GM18909 (cell line): ENCODE measurements around the gene KCNIP4.

ENCODE experiments used
- ATAC-seq: cut with Tn5 transposase; IDR thresholded peaks from one replicate; pipeline ENCODE4 v1.9.1; 2021; ENCODE audit warnings: mild to moderate bottlenecking; ENCODE audit not compliant: unreplicated experiment, poor library complexity

KCNIP4 gene

DNA sequence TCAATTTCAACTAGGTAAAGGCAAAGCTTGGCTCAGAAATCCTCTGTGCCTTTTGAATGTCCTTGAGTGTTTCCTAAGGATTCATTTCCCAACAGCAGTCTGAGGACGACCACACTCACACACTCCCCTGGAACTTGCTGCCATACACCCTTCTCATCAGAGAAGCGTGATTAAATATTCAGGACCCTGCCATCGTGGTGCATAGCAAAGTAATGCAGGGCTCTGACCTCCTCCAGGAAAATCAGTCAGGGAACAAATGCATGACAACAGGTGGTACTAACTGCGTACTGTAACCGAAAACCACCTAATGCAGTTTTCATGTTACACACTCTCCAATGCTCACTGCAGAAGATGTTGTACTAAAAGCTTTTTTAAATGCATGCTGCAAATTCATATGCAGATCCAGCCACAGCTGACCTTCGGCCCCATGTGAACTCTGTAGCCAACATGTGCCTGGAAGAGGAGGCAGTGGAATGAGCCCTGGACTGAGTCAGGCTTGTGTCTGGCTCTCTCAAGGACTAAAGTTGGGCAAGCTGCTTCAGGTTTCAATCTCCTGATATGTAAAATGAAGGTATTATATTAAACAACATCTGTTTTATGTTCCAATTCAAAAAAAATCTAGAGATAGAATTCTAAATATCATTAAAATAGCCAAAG, 238.3 kb downstream of the KCNIP4 start:
- no peak for ATAC-seq

DNA sequence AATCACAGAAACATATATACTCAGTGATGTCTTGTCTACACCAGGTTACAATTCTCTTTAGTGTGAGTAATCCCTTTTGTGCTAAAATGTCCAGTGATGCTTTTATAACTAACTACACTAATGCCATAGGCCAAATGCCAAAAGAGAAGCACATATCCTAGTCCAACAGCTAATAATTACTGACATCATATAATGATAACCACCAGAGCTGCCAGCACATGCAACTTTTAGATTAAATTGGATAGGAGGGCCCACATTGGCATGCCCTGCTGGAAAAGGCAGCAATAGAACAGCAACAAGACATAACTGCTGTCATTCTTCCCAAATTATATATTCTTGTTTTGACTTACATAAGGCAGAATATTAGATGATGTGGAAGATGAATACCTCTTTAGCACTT, 238.8 kb downstream of the KCNIP4 start:
- no peak for ATAC-seq

DNA sequence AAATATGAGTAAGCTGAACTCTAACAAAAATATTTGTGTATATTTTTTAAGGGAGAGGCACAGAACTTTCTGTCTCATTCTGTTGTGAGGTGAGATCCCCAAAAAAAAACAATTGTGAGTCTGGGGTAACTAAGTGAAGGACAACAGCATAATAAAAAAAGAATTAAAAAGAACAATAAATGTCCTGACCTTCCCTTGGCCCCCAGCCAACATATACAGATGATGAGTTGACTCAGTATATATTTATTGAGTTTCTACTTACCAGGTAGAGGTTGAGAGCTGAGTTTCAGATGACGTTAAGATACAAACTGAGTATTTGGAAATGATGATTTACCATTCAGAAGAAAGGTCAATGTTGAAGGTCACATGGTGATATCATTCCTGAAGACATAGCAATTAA, 239.5 kb downstream of the KCNIP4 start:
- ATAC-seq: no peak

DNA sequence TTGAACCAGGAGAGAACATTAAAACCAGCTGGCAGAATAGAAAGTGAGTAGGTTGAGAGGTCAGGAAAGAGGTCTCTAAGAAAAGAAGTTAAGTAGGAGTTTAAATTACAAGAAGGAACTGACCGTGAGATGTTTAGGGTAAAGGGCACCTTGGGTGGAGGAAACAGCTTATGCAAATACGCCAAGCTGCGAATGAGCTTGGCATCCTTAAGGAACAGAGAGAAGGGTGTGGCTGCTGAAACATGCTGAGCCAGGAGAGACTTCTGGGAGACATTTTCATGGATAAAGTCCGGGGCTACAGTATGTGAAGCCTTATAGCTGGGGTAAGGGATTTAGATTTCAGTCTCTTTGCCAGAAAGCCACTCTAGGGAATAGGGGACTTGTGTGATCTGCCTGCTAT, 249.1 kb downstream of the KCNIP4 start:
- ATAC-seq: no peak

DNA sequence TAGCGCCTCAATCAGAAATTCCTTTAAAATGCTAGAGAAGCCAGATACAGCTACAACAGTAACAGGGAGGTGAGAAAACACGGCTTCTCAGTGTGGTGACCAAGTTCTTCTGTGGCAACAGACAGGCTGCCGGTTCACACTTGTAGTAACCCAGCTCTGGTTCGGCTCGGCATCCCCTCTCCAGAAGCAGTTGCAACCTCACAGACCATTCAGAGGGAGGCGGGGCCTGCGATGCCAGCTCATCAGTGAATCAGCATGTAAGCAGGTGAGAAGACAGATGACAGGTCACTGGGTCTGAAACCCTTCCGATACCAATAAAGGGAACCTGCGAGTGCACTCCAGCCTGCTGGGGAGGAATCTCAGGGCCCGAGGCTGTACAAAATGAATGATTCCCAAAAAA, 251.0 kb downstream of the KCNIP4 start:
- ATAC-seq: no peak

DNA sequence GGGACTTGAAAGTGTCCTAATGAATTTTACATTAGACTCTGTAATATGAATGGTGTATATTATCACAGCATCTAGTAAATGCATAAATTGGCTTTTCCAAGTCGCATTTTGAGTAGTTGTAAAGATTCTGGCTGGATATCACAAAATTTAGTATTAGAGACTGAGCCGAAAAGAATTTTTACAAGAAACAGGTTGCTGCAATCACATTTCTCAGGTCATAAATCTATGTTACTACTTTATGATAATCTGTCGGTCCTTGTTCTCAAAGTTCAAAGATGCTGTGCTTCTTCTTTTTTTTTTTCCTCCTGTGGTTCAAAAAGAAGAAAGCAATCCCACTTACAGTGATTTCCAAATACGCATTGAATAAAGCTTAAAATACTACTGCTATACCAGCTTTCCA, 253.4 kb downstream of the KCNIP4 start:
- no peak for ATAC-seq

DNA sequence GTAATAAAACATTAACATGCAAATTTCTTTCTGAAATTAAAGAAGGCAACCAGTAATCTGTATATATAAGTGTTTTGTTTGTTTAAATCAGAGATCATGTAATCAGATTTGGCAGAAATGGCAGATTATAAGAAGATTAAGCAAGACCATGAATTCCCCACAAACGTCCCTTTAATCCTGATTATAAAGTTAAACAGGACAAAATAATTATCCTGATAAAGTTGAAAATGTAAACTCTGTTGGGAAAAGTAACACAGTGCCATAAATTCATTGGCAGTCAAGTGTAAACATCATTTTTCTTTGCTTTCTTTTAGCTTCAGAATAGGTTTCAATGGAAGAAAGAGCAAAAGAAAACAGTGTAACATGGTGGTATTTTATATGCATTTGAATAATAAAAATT, 256.3 kb downstream of the KCNIP4 start:
- no peak for ATAC-seq

DNA sequence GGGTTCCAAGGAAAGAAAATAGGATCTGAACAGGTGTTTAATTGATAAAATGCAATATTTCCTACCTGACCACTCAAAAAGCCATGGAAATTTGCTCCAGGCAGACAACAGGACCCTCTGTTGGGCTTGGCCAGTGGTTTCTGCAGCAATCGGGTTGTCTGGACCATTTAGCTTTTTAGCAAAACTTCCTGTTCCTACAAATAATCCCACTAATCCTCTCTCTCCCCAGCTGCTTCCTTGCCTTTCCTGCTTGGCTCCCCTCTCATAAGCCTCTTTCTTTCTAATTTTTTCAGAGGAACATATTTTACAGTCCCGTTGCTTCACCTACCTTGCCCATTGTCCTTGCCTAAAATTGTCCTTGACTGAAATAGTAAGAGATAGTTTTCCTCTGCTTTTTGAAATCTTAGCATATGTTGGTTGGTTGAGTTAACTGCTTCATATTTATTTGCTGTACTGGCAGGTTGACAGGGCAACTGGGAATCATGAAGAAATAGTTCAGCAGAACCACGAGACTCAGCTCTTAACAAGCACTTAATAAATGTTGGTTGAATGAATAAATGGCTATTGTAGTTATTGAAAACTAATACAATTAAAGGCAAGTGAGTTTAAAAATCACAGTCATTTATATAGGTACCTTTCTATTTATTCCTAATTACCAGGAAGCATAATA, 259.8 kb downstream of the KCNIP4 start:
- no peak for ATAC-seq

DNA sequence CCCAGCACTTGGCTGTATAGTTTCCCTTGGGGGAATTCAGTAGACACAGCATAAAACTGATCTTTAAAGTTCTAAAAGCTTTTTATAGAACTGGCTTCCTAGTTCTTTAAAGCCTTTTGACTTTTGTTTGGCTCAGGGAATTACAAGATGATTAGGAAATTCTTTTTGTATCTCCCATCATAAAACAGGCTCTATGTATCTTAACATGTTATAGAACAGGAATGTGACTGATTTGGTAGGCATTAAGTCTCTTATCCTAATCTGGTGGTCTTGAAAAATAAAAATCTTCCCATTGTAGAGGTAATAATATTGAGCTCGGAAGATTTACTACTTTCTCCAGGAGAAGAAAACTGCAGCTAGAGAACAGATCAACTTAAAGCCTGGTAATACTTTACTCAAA, 262.7 kb downstream of the KCNIP4 start:
- ATAC-seq: no peak

DNA sequence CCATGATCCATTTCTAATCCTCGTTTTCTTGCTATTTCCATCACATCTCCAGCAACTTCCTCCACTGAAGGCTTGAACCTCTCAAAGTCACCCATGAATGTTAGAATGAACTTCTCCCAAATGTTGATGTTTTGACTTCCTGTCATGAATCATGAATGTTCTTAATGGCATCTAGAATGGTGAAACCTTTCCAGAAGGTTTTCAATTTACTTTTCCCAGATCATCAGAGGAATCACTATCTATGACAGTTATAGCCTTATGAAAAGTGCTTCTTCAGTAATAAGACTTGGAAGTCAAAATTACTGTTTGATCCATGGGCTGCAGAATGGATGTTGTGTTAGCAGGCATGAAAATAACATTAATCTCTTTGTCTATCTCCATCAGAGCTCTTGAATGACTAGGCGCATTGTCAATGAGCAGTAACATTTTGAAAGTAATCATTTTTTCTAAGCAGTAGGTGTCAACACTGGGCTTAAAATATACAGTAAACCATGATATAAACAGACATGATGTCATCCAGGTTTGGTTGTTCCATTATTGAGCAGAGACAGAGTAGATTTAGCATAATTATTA, 268.2 kb downstream of the KCNIP4 start:
- ATAC-seq: no peak

DNA sequence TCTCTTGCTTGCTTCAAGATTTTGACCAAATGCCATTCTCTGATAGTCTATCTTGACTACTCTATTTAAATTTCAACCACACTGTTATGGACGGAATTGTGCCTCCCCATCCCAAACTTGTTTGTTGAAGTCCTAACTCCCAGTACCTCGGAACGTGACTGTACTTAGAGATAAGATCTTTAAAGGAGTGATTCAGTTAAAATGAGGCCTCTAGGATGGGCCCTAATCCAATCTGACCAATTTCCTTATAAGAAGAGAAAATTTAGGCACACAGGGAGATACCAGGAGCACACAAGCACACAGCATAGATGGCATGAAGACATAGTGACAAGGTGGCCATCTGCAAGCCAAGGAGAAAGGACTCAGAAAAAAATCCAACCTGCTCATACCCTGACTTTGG, 269.9 kb downstream of the KCNIP4 start:
- ATAC-seq: no peak

DNA sequence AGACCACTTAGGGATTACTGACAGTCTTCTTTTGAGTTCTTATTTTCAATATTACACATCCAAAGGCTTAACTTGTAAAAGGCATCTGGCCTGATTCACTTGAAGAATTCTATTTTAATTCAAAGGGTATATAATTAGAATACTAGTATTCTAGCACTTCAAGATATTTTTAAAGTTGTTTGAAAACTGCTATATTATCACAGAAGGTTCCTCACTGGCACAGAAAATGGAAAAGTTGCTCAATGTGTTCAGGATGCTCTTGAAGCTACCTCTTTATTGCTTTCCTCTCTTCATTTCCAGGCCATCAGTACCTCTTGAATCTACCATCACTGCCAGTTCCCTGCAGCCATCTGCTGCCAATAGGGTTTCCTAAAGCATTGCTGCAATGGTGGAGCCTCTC, 271.4 kb downstream of the KCNIP4 start:
- ATAC-seq: no peak

DNA sequence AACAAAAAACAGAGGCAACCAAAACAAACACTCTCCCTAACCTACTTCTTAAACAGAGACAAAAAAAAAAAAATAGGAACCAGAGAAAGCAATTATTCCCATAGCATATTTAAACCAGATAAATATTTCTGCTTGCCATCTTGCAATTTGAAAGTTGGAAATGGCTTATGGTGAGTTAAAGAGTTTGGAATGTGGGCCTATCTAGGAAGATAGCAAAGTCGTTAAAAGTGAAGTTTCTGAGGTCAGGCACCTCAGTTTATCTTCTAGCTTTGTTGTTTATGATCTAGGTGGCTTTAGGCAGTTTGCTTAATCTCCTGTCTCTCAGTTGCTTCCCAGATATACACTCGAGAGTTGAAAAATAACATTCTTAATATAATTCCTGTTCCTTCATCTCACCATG, 284.2 kb downstream of the KCNIP4 start:
- ATAC-seq: no peak

DNA sequence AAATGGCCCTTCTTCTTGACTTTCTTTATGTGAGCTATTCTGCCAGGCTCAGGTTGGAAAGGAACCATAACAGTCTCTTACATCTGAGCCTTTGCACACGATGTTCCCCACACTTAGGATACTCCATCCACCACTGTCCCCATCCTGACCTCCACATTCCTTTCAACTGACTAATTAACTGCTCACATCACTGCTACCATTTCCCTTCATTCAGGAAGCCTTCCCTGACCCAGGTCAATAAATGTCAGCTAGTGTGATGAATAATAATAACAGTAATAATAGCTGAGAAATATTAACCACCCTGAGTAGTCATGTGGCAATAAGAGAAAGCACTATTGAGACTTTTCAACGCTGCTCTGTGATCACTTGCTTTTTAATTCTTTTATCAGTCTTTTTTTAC, 291.7 kb downstream of the KCNIP4 start:
- ATAC-seq: no peak

DNA sequence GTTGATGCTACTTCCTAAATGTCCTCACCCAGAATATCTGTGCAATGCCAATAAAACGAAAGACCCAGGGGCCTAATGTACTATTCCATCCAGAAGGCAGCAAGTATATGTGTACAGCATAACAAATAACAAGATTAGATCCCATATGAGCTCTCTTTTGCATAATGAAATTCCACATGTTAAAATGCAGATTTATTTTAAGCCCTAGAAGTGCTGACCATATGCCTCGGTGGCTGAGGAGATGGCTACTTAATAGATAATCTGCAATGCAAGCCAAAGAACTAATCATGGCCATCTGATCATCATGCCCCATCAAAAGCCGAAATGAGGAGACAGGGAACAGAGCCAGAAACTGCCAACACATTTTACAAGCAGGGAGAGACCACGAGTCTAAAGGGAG, 293.5 kb downstream of the KCNIP4 start:
- no peak for ATAC-seq

DNA sequence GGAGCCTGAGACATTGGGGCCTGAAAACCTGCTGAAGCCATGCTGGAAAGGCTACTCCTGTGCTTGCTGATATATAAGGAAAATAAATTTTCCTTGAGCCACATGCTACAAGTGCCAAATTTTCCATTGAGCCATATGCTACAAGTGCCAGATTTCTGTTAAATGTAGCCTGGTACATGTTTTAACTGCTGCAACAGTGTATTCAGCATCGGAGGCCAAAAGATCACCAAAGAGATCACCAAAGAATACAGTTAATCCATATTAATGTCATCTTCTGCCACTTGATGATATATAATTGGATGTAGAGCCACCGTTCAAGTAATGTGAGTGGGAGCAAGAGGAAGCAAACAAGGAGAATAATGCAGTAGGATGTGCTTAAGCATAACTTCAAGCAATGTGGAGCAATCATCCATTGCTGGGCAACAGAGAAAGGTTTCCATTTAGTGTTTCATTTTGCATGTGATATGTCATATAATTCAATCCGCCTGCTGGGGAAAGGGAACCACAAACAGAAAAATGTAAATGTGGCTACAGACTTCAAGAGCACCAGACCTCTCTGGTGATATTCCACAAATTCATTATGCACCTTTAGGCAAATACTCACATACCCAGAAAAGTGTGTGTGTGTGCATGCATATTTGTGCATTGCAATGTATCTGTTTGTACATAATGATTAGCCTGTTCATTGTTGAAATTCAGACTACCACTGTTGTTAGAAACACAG, 295.9 kb downstream of the KCNIP4 start:
- no peak for ATAC-seq

DNA sequence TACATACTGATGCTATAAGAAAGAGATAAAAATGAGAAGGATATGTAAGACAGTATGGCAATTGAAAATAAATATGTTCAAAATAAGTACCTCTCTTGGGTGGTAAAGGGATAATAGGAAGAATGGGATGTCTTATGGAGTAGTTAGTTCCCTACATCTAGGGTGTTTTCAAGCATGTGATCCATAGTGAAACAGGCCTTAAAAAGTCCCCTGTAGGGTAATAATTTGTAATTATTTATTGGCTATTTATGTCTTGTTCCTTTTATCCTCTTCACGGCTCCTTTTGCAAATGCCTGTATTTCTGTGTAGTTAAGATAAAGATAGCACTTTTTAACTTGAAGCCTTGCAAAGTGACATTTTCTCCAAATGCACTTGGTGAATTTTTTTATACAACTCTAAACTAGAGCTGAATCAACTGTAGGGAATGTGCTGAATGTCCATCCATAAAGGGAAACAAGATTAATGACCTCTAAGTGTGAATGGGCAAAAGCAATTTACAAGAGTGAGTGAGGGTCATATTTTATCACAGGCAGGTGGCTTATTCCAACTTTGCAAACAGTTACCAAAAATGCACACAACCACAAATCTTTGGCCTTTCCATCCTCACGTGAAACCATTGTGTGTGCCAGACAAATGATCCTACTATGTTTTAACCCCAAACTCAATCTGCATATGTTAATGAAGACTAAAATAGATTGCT, 299.0 kb downstream of the KCNIP4 start:
- ATAC-seq: no peak

DNA sequence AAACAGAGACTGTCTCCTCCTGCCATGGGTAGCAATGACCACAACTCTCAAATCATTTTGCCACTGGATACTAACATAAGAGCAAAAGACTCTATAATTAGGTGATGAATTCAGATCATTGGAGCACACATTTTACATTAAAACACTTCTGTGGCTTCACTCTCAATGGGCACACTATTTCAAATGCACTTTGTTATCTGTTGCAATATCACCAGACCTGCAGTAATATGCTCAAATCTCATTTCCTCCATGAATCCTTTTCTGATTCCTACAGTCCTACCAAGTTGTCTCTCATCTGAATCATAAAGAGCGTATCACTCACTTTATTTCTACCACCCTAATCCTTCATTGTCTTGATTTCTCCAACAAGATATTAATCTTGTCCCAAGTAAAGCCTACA, 302.8 kb downstream of the KCNIP4 start:
- ATAC-seq: no peak

DNA sequence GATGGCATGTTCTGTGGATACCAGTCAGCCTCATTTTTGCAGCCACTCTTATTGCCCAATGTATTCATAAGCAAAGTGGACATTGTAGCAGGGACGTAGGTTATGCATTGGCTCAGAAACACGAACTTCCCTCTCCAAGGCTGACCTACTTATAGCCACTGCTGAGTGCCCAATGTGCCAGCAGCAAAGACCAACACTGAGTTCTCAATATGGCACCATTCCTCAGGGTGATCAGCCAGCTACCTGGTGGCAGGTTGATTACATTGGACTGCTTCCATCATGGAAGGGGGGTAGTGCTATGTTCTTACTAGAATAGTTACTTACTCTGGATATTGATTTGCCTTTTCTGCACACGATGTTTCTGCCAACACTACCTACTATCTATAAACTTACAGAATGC, 306.9 kb downstream of the KCNIP4 start:
- ATAC-seq: no peak

DNA sequence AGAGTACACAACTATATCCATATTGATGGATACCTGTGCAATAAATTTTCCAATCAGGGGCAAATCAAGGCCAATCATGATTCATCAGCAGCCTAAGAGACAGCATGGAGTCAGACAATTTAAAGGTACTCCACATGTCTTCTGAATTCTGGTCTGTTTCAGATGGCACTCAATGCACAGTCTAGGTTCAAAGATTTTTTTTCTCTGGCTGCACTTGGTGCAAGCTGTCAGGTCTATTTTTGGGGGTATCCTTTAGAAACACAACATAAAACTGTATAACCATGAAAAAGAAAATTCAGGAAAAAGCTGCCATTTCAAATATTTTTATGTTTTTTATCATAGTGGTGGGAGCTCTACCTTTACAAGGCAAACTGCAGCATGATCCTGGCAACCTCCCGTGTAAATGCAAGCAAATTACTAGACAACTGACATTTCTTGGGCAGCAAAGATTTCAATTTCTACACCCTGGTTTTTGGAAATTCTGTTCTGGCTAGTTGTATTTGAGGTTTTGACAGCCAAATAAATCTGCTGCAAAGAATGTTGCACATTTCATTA, 310.3 kb downstream of the KCNIP4 start:
- ATAC-seq: no peak
